HG03064 (cell line): ENCODE results near the gene UBE2H.
"Not testable (repeated sequence)": the region's sequence is repeated elsewhere in the genome, so short reads cannot be mapped to it uniquely, and the experiment has no call there.

Experiments
- ATAC-seq: cut with Tn5 transposase; IDR thresholded peaks from one replicate; pipeline ENCODE4 v1.9.1; 2021; ENCODE audit warnings: low read depth; ENCODE audit not compliant: unreplicated experiment

UBE2H gene

DNA sequence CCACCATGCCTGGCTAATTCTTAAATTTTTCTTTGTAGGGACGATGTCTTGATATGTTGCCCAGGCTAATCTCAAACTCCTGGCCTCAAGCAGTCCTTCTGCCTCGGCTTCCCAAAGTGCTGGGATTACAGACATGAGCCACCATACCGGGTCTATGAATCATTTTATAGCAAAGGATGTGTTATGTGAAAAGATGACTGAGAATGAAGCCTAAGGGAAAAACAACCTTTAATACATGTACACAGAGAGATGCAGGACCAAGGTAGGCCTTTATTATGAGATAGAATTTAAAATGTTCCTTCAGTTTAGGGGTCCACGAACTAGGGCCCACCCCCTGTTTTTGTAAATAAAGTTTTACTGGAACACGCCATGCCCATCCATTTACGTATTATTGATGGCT, 41.0 kb downstream of the UBE2H start:
- no peak for ATAC-seq

DNA sequence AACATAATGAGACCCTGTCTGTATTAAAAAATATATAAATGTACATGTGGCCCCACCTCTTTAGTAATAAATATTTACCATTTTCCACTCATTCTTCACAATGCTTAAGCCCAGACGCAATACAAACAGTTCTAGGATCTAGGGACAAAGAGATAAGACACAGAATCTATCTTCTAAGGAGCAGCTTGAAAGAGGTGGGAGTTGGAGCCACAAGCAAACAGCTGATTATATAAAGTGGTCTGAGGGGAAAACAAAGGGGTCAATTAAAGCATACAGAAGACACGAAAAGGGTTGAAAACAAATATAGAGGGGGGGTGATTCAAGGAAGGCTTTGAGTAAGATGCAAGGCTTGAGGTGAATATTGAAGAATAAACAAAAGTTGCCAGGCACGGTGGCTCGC, 43.1 kb downstream of the UBE2H start:
- no peak for ATAC-seq

DNA sequence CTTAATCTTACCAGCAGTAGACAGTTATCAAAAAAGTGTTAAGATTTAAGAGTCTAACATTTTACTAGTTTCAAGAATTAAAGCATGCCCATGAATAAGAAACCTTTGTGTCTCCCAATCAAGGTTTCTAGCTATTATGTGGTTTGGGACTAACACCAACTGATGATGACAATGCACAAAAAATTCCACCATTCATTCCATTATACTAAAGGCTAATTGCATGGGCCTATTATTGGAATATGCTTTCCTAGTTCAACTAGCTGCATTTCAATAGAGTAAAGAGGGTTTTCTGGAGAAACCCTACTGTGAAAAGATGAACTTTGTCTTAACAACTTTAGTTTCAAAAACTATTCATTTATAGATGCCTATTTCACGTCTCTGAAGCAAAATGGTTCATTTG, 44.6 kb downstream of the UBE2H start:
- no peak for ATAC-seq

- ATAC-seq, result no peak
Measured at GRCh38 chr7:129907122-129907736, 45.5 kb downstream of the UBE2H start.

DNA sequence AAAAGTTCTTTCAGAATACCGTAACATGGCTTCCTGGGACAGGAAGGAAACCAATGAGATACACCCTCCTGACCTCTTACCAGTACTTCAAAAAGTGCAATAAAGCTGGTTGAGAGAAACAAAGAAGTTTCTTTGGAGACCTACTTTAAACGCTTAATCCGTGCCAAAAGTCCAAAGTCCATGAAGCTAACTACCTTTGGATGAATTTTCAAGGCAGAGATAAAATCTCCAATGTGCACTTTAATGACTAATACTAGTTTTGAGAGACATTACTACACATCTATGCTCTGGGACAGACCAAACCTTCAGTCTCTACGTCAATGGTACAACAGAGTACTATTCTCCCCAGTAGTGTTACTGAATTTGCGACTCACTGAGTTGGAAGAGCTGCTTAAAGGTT, 46.1 kb downstream of the UBE2H start:
- ATAC-seq, result no peak

DNA sequence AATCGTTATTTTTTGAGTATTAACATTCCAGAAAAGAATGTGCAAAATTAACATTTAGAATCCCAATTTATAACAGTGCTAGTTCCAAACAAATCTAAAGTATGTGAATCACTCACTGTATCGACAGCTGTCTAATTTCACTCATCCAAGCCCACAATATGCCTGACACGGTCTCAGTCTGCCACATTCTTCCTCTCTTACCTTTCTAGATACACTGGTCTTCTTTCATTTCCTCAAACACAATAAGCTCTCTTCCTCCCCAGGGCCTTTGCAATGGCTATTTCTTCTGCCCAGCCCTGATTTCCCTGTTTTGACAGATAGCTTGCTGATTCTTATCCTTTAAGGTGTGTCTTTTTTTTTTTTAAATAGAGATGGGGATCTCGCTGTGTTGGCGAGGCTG, 48.8 kb downstream of the UBE2H start:
- no peak for ATAC-seq

GRCh38 chr7:129902788-129903422, 49.9 kb downstream of the UBE2H start:
- ATAC-seq, result no peak

- no peak for ATAC-seq
Measured at GRCh38 chr7:129898502-129899160, 54.1 kb downstream of the UBE2H start.

- no peak for ATAC-seq
Measured at GRCh38 chr7:129898007-129898406, 54.8 kb downstream of the UBE2H start.

DNA sequence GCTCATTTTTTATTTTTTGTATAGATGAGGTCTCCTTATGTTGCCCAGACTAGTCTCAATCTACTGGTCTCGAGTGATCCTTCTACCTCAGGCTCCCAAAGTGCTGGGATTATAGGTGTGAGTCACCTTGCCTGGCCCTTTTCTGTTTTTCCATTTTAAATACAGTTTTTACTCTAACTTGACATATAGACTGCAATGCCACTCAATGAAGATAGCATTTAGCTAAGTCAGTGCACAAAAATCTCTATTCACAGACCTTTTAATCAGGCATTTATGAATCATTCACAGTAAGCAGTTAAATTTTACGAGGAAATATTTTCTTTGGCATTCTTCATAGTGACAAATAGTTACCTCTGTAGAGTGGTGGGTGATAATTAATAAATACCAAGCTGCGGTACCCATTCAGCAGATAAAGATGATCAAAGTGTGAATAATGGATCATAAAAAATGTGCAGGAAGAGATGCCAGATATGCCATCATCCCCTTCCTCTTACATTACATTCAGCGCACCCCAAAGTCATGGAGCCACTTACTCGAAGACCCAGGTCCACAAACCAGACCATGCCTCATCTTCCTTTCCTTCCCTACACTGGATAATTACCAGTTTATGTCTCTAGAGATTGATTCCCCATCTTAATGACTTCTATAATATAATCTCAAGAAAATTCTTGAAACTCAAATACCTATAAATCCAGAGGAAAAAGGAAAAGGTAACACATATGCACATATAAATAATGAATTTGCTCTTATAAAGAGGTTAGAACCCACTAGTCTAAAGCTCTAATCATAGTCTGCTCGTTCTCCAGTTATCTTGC, 56.0 kb downstream of the UBE2H start:
- ATAC-seq, result no peak

DNA sequence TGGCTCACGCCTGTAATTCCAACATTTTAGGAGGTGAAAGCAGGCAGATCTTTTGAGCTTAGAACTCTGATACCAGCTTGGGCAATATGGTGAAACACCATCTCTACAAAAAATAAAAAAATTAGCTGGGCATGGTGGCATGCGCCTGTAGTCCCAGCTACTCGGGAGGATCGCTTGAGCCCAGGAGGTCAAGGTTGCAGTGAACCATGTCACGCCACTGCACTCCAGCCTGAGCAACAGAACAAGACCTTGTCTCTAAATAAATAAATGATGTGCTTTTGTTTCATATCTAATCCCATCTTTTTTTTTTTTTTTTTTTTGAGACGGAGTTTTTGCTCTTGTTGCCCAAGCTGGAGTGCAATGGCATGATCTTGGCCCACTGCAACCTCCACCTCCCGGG, 58.6 kb downstream of the UBE2H start:
- not testable (repeated sequence) for ATAC-seq

DNA sequence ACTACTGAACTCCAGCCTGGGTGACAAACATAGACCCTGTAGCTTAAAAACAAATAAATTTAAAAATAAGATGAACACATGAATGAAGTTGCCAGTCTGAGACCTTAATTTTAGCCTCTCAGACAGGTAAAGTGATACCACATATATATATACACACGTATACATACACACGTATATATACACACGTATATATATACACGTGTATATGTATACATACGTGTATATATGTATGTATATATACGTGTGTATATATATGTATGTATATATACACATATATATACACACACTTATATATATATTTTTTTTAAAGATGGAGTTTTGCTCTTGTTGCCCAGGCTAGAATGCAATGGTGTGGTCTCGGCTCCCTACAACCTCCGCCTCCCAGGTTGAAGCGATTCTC, 62.7 kb downstream of the UBE2H start:
- ATAC-seq, result no peak

GRCh38 chr7:129889133-129889844, 63.5 kb downstream of the UBE2H start:
- no peak for ATAC-seq

GRCh38 chr7:129887865-129888264, 64.9 kb downstream of the UBE2H start:
- no peak for ATAC-seq

DNA sequence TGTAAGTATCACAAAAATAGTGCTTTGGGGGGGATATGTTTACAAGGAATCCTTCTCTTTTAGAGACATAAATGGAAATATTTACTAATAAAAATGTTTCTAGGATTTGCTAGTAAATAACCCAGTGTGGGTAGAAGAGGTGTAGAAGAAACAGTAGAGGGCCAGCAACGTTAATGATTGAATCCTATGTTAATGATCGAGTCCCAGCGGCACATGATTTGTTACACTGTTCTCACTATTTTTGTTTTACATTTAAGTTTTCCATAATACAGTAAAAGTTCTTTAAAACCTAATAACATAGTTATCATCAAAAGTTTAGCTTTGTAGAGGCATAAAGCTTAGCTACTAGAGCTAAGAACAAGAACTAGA, 66.0 kb downstream of the UBE2H start:
- ATAC-seq, result no peak

GRCh38 chr7:129886167-129886817, 66.5 kb downstream of the UBE2H start:
- ATAC-seq, result no peak

GRCh38 chr7:129884495-129884894, 68.3 kb downstream of the UBE2H start:
- ATAC-seq, result no peak

GRCh38 chr7:129883151-129883550, 69.6 kb downstream of the UBE2H start:
- no peak for ATAC-seq

DNA sequence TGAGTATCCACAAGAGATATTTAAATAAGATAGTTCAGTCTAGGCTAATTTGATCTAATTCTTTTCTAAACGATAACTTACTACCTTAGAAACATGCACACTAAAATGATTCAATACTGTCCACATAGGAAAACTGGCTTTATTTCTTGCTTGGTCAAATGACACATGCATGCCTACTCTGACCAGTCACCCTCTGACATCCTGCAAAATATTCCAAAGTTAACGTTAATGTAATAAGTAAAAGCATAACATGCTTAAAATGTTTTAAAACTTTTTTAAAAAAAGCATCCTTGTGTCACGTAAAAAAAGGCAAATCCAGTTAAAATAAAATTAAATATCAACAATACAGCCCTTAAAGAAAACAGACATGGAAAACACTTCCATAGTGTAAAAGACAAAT, 70.2 kb downstream of the UBE2H start:
- no peak for ATAC-seq

DNA sequence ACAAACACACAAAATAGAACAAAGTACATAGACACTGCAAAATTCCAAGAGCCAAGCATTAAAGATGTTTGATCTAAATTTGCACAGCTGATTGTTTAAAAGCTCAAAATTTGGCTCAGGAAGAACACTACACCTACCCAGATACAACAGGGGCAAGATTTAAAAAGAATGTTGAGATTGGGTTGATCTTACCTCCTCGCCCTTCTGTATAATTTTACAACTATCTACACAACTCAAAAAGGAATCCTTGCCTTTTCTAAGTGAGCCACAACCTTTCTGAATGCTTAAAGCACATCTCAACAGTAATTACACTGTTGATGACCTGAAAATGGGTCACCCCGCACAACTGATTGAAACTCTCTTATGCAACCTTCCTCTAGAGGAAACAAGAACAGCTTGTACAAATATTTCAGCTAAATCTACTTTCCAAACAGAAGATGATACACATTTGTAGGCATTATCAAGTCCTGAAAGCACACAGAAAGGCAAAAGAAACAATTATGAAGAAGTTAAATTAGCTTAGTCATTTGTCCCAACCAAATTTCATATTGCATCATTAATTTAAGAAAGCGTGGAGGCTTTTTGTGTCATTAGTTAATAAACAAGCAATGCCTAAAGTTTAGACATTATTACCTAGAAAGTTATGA, 75.5 kb downstream of the UBE2H start:
- no peak for ATAC-seq
